Suprapubic skin (tissue), 4 donors: ENCODE data around the gene ARPC4. TPM values are rescaled to one million over a fixed set of nuclear protein-coding genes. Genes with fewer than 3 reads are reported as not detected.

Source experiments
- DNase-seq, 2 donors: peaks; one replicate each; pipeline ENCODE4 v3.0.0-alpha.2; 2019; ENCODE audit warnings: low spot score in 2 of 2
- H3K27ac ChIP-seq: fragments of 200-600 bp; sonication (generic); one replicate; pipeline ENCODE4 v1.5.1; 2019
- H3K27me3 ChIP-seq: fragments of 200-600 bp; sonication (generic); one replicate; pipeline ENCODE4 v1.5.1; 2019
- H3K36me3 ChIP-seq: fragments of 200-600 bp; sonication (generic); one replicate; pipeline ENCODE4 v1.5.1; 2019
- H3K4me1 ChIP-seq: fragments of 200-600 bp; sonication (generic); one replicate; pipeline ENCODE4 v1.5.1; 2019
- H3K4me3 ChIP-seq: fragments of 200-600 bp; sonication (generic); one replicate; pipeline ENCODE4 v1.5.1; 2019; ENCODE audit warnings: mild to moderate bottlenecking
- H3K9me3 ChIP-seq: fragments of 200-600 bp; sonication (generic); one replicate; pipeline ENCODE4 v1.5.1; 2019
- CTCF ChIP-seq, 2 donors: fragments of 200-600 bp in 1 of 2; fragments of 450-650 bp in 1 of 2; sonication (generic) in 1 of 2; IDR thresholded peaks; one replicate each; pipeline ENCODE4 v1.5.1; 2016 to 2019; ENCODE audit warnings: antibody characterized with exemption in 2 of 2, mild to moderate bottlenecking in 1 of 2, moderate library complexity in 1 of 2
- EP300 ChIP-seq: sonication (generic); formaldehyde crosslinking; IDR thresholded peaks from one replicate; pipeline ENCODE4 v1.6.1; 2017; ENCODE audit warnings: antibody characterized with exemption
- POLR2A ChIP-seq, 2 donors: fragments of 450-650 bp; IDR thresholded peaks; one replicate each; pipeline ENCODE4 v1.6.1; 2017; ENCODE audit warnings: antibody characterized with exemption in 2 of 2, mild to moderate bottlenecking in 2 of 2, moderate library complexity in 2 of 2
- POLR2AphosphoS5 ChIP-seq, 3 donors: sonication (generic); formaldehyde crosslinking; IDR thresholded peaks; one replicate each; pipeline ENCODE4 v1.6.1; 2017; ENCODE audit warnings: antibody characterized with exemption in 3 of 3
- WGBS: methylation state at CpG from one replicate; pipeline ENCODE4 v1.1.5; 2018; 5-methylcytosine and 5-hydroxymethylcytosine counted together
- total RNA-seq, 4 donors: library from RNA; depleted of rRNA; stranded (reverse); fragments of >200 nt; gene quantifications; one replicate each; pipeline ENCODE4 v1.1.0, GENCODE V29; 2016

ARPC4 gene
- total RNA-seq, 4 donors from 2014 or later, result 107 to 132 (median 124) TPM

GRCh38 chr3:9826815-9827573 lies 34.1 kb downstream of the ARPC4 start:
- no peak for DNase-seq
- H3K4me1 ChIP-seq, result no peaks in the 10 kb centered on the region
- no peak overlapping the region for H3K4me3 ChIP-seq
- H3K36me3 ChIP-seq, result peaks cover 33% of the 10 kb centered on the region
- H3K27ac ChIP-seq, result no peak overlapping the region
- H3K27me3 ChIP-seq, result no peaks in the 10 kb centered on the region
- WGBS, result 86% methylated on average over 20 of the region's 20 CpGs
- H3K9me3 ChIP-seq, result no peaks in the 10 kb centered on the region
- TF ChIP-seq CTCF (IDR thresholded peaks at IDR 0.05) (no peak), EP300 (no peak), POLR2AphosphoS5 (IDR thresholded peaks at IDR 0.05) (no peak), POLR2A (IDR thresholded peaks at IDR 0.05) (no peak)

GRCh38 chr3:9828801-9829755 lies 36.2 kb downstream of the ARPC4 start:
- Histone ChIP-seq H3K27me3 (no peaks in the 10 kb centered on the region), H3K9me3 (no peaks in the 10 kb centered on the region), H3K27ac (no peak overlapping the region), H3K36me3 (peaks cover 50% of the 10 kb centered on the region), H3K4me3 (no peak overlapping the region), H3K4me1 (no peaks in the 10 kb centered on the region)
- WGBS, result 93% methylated on average over 13 of the region's 17 CpGs
- TF ChIP-seq POLR2AphosphoS5 (IDR thresholded peaks at IDR 0.05), result no peak
- TF ChIP-seq CTCF (IDR thresholded peaks at IDR 0.05), result no peak
- no peak for TF ChIP-seq EP300
- TF ChIP-seq POLR2A (IDR thresholded peaks at IDR 0.05), result no peak
- DNase-seq, result no peak

- Histone ChIP-seq H3K4me1 (no peaks in the 10 kb centered on the region), H3K9me3 (no peaks in the 10 kb centered on the region), H3K27ac (no peak overlapping the region), H3K36me3 (peaks cover 65% of the 10 kb centered on the region), H3K27me3 (no peaks in the 10 kb centered on the region), H3K4me3 (no peak overlapping the region)
- WGBS, result 88% methylated on average over 3 of the region's 3 CpGs
- DNase-seq, result no peak
- TF ChIP-seq CTCF (IDR thresholded peaks at IDR 0.05), result no peak
- TF ChIP-seq POLR2A (IDR thresholded peaks at IDR 0.05), result no peak
- TF ChIP-seq EP300, result no peak
- no peak for TF ChIP-seq POLR2AphosphoS5 (IDR thresholded peaks at IDR 0.05)
Measured at GRCh38 chr3:9831253-9831652, 38.4 kb downstream of the ARPC4 start.

- whole genome bisulfite sequencing, result 90% methylated on average over 6 of the region's 9 CpGs
- no peaks in the 10 kb centered on the region for H3K27me3 ChIP-seq
- no peaks in the 10 kb centered on the region for H3K9me3 ChIP-seq
- H3K4me1 ChIP-seq, result no peaks in the 10 kb centered on the region
- TF ChIP-seq POLR2AphosphoS5 (IDR thresholded peaks at IDR 0.05), result no peak
- no peak for TF ChIP-seq POLR2A (IDR thresholded peaks at IDR 0.05)
- no peak for TF ChIP-seq CTCF (IDR thresholded peaks at IDR 0.05)
- no peak for TF ChIP-seq EP300
- DNase-seq, result no peak
- H3K36me3 ChIP-seq, result peaks cover 59% of the 10 kb centered on the region
- H3K27ac ChIP-seq, result no peak overlapping the region
- H3K4me3 ChIP-seq, result no peak overlapping the region
Measured at GRCh38 chr3:9833078-9833477, 40.2 kb downstream of the ARPC4 start.
